Activated CD4-positive, alpha-beta T cell treated with anti-CD3 and anti-CD28 coated beads for 4 hours (primary cell): Measurements from ENCODE around the gene FAM114A1.

Experiments
- DNase-seq, 2 donors: peaks; one replicate each; pipeline ENCODE4 v3.0.0-alpha.2; 2020

FAM114A1 gene

GRCh38 chr4:38867478-38868058 lies at the start of gene FAM114A1:
TSS of gene FAM114A1 (plus strand) at chr4:38867806. CDS start at chr4:38878079, 10,273 bp downstream.
- DNase-seq, result no peak

GRCh38 chr4:38818441-38818976 lies 49.1 kb upstream of the FAM114A1 start:
- DNase-seq, result no peak

GRCh38 chr4:38819569-38819968 lies 48.0 kb upstream of the FAM114A1 start:
- no peak for DNase-seq

GRCh38 chr4:38820329-38821061 lies 47.1 kb upstream of the FAM114A1 start:
- DNase-seq, result no peak

DNA sequence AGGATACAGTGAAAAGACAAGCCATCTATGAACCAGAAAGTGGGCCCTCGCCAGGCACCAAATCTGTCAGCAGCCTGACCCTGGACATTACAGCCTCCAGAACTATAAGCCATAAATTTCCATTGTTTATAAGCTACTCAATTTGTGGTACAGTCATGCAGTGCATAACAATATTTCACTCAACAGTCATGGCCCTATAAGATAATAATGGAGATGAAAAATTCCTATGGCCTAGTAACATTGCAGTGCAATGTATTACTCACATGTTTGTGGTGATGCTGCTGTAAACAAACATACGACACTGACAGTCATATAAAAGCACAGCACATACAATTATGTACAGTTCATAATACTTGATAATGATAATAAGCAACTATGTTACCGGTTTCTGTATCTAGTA lies 45.9 kb upstream of the FAM114A1 start:
- no peak for DNase-seq

GRCh38 chr4:38822748-38823303 lies 44.8 kb upstream of the FAM114A1 start:
- DNase-seq, result no peak

DNA sequence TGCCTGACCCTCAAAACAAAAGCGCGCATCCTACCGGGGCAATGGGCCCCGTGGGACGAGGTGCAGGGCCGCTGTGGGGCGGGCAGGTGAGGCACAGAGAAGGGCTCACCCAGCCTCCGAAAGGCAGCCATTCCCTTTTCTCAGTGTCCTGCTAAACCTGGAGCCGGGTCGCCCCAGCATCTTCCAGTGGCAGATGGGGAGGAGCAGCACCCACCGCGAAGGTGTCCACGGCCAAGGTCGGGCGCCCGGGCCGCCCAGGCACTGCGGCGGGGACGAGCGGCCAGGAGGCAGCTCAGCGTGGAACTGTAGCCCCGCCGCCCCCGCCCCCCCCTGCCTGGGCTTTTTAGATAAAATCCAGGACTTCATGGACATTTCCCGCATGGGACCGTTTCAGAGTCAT lies 43.8 kb upstream of the FAM114A1 start:
- DNase-seq, result no peak

DNA sequence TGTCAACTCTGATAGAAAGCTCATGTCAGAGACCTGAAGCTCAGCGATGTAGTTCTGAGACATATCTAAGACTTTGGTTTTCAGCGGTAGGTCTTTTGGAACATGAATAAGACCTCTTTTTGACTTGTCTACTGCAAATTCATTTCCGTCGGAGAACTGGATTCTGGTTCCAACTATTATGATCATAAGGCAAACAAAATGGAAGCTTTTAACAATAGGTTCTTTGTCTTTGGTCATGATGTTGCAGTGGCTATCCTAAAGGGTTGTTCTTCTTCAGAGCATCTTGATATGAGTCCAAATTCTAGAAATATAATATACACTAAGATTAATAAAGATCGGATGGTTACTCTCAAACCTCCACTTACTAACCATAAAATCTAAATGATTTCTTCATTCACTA lies 38.4 kb upstream of the FAM114A1 start:
- DNase-seq, result no peak

DNA sequence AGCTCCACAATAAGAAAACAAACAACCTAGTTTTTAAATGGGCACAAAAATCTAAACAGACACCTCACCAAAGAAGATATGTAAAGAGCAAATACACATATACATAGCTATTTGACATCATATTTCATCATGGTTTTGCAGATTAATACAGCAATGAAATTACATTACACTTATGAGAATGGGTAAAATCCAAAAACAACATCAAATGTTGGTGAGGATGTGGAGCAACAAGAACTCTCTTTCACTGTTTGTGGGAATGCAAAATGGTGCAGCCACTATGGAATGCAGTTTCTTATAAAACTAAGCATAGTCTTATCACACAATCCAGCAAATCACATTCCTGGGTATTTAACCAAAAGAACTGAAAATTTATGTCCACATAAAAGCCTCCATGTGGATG lies 36.0 kb upstream of the FAM114A1 start:
- no peak for DNase-seq

DNA sequence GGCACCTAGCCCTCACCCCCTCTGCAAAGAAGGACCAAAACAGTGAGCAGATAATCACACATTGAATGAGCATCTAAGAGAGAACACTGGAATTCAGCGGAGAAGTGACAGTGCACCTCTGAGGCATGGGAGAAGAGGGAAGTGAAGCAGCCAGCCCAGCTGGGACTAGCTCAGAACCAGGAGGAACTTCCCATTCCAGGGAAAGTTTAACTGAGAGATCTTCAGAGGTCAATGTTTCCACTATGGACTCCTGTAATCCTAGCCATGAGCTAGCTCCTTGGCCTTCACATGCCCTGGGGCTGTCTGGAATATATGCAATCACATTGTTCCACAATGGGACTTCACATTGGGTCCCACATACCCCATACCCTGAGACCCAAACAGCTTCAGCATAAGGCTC lies 35.4 kb upstream of the FAM114A1 start:
- DNase-seq, result no peak

GRCh38 chr4:38832624-38833528 lies 34.7 kb upstream of the FAM114A1 start:
- DNase-seq, result no peak

- DNase-seq, result no peak
Measured at GRCh38 chr4:38834570-38834969, 33.0 kb upstream of the FAM114A1 start.

DNA sequence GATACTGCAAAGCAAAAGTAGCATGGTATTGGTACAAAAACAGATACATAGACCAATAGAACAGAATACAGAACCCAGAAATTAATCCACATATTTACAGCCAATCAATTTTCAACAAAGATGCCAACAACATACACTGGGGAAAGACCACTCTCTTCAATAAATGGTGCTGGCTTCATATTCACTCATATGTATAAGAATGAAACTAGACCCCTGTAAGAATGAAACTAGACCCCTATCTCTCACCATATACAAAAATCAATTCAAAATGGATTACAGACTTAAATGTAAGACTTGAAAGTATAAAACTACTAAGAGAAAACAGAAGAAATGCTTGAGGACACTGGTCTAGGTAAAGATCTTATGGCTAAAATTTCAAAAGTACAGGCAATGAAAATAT lies 30.3 kb upstream of the FAM114A1 start:
- DNase-seq, result no peak

- DNase-seq, result no peak
Measured at GRCh38 chr4:38837849-38838248, 29.8 kb upstream of the FAM114A1 start.

GRCh38 chr4:38842994-38843393 lies 24.6 kb upstream of the FAM114A1 start:
- DNase-seq, result no peak

DNA sequence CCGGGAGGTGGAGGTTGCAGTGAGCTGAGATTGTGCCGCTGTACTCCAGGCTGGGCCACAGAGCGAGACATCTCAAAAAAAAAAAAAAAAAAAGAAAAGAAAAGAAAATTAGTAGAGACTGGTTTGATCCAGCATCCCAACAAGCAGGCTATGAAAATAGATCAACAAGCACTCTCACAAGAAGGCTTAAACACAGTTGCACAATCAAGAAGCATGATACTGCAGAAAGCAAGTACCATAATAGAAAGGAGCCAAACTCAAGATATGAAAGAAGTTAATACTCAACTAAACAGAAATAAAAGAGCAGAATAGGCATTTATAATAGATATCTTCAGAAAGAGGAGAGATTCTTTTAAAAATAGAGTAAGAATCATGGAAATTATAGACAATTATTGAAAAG lies 21.6 kb upstream of the FAM114A1 start:
- no peak for DNase-seq

- DNase-seq, result no peak
Measured at GRCh38 chr4:38855466-38855865, 12.1 kb upstream of the FAM114A1 start.

GRCh38 chr4:38856046-38856445 lies 11.6 kb upstream of the FAM114A1 start:
- no peak for DNase-seq

GRCh38 chr4:38856524-38857337 lies 10.9 kb upstream of the FAM114A1 start, which contains the start of gene TLR6:
TSS of gene TLR6 (minus strand) at chr4:38856817. CDS start at chr4:38829473, 27,344 bp downstream.
- DNase-seq, result peak; percentile 57 to 72

GRCh38 chr4:38857354-38858096 lies 10.1 kb upstream of the FAM114A1 start:
- peak; percentile 27 to 41 for DNase-seq

- DNase-seq, result no peak
Measured at GRCh38 chr4:38858097-38858420, 9.5 kb upstream of the FAM114A1 start.
